Smooth muscle cell (in vitro differentiated cells): Measurements from ENCODE around the gene TLE4. TPM values are rescaled to one million over a fixed set of nuclear protein-coding genes. Genes with fewer than 3 reads are reported as not detected.
A peak's percentile ranks its signal among the peaks of the same experiment; 100 is the strongest.

ENCODE experiments used
- DNase-seq: peaks from one replicate; lab custom pipeline; 2025; ENCODE audit not compliant: unreplicated experiment; lab: John Stamatoyannopoulos, UW
- H2AFZ ChIP-seq: fragments of 200-600 bp; sonication (generic); 2 replicates; pipeline ENCODE4 v1.6.0; 2016; ENCODE audit warnings: antibody characterized with exemption, low read depth, mild to moderate bottlenecking
- H3F3A ChIP-seq: fragments of 200-600 bp; sonication (generic); 2 replicates; pipeline ENCODE4 v1.6.0; 2017; ENCODE audit warnings: antibody characterized with exemption, low read depth
- H3K27ac ChIP-seq: fragments of 200-600 bp; sonication (generic); 2 replicates; pipeline ENCODE4 v1.5.1; 2016; ENCODE audit warnings: low read depth, mild to moderate bottlenecking
- H3K27me3 ChIP-seq: fragments of 200-600 bp; sonication (generic); 2 replicates; pipeline ENCODE4 v1.6.1; 2016; ENCODE audit warnings: low read depth, mild to moderate bottlenecking
- H3K36me3 ChIP-seq: fragments of 200-600 bp; sonication (generic); 2 replicates; pipeline ENCODE4 v1.5.1; 2016; ENCODE audit warnings: low read depth
- H3K4me1 ChIP-seq: fragments of 200-600 bp; sonication (generic); 2 replicates; pipeline ENCODE4 v1.5.1; 2016; ENCODE audit warnings: low read depth
- H3K4me2 ChIP-seq: fragments of 200-600 bp; sonication (generic); 2 replicates; pipeline ENCODE4 v1.6.0; 2016; ENCODE audit warnings: mild to moderate bottlenecking
- H3K4me3 ChIP-seq: fragments of 200-600 bp; sonication (generic); 2 replicates; pipeline ENCODE4 v1.5.1; 2016; ENCODE audit warnings: mild to moderate bottlenecking
- H3K79me2 ChIP-seq: fragments of 200-600 bp; sonication (generic); 2 replicates; pipeline ENCODE4 v1.6.0; 2016; ENCODE audit warnings: low read depth, mild to moderate bottlenecking
- H3K9ac ChIP-seq: fragments of 200-600 bp; sonication (generic); 2 replicates; pipeline ENCODE4 v1.6.0; 2016; ENCODE audit warnings: low read depth
- H3K9me3 ChIP-seq: fragments of 200-600 bp; sonication (generic); replicated peaks from 2 replicates; pipeline ENCODE4 v1.5.1; 2016; ENCODE audit warnings: low read depth
- H4K20me1 ChIP-seq: fragments of 200-600 bp; sonication (generic); 2 replicates; pipeline ENCODE4 v1.6.0; 2016; ENCODE audit warnings: low read depth
- WGBS: methylation state at CpG from one replicate; pipeline ENCODE4 v1.1.7; 2016; ENCODE audit warnings: low lambda C conversion rate; 5-methylcytosine and 5-hydroxymethylcytosine counted together
- polyA plus RNA-seq: library from polyadenylated mRNA; unstranded; fragments of >200 nt; fragmentation: Nextera tagmentation; extraction: Ambion mirVana; gene quantifications from 2 replicates; pipeline ENCODE4 v1.2.1, GENCODE V29; 2016
- total RNA-seq: library from RNA; depleted of rRNA; stranded (reverse); fragments of >200 nt; gene quantifications from 2 replicates; pipeline ENCODE4 v1.2.3, GENCODE V29; 2014
- TF ChIP-seq, protein P1 (sequence below): fragments of 200-600 bp; sonication (generic); IDR thresholded peaks from 2 replicates; pipeline ENCODE4 v1.5.1; 2017; ENCODE audit warnings: borderline replicate concordance, mild to moderate bottlenecking, antibody characterized with exemption; ENCODE audit not compliant: insufficient read depth, poor library complexity, severe bottlenecking

Gene TLE4
- total and polyA plus RNA-seq, 2 experiments from 2014 or later, result 31.6 to 74.3 TPM

DNA sequence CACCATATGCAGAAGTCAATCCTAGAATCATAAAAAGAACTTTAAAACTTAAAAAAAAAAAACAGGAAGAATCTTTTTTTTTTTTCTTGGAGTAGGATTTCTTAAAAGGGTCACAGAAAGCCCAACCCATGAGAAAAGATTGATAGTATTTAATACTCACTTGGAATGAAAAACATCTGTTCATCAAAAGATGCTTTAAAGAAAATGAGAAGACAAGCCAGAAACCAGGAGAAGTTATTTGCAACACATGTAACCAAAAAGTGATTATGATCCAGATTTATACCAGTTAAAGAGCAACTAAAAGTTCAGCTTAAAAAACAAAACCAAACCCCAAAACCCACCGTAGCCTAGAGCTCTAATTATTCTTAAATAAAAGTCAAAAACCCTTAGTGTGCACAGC, 69.3 kb downstream of the TLE4 start:
- Histone ChIP-seq H3F3A (no peaks in the 10 kb centered on the region), H2AFZ (no peak overlapping the region), H3K9ac (no peak overlapping the region), H3K27ac (no peak overlapping the region), H3K4me2 (no peak overlapping the region), H3K4me3 (no peak overlapping the region), H3K36me3 (peaks cover 10% of the 10 kb centered on the region), H3K4me1 (peaks cover 20% of the 10 kb centered on the region), H3K27me3 (no peaks in the 10 kb centered on the region), H4K20me1 (peaks cover 54% of the 10 kb centered on the region), H3K9me3 (no peaks in the 10 kb centered on the region), H3K79me2 (peaks cover 31% of the 10 kb centered on the region)
- TF ChIP-seq, protein P1, sequence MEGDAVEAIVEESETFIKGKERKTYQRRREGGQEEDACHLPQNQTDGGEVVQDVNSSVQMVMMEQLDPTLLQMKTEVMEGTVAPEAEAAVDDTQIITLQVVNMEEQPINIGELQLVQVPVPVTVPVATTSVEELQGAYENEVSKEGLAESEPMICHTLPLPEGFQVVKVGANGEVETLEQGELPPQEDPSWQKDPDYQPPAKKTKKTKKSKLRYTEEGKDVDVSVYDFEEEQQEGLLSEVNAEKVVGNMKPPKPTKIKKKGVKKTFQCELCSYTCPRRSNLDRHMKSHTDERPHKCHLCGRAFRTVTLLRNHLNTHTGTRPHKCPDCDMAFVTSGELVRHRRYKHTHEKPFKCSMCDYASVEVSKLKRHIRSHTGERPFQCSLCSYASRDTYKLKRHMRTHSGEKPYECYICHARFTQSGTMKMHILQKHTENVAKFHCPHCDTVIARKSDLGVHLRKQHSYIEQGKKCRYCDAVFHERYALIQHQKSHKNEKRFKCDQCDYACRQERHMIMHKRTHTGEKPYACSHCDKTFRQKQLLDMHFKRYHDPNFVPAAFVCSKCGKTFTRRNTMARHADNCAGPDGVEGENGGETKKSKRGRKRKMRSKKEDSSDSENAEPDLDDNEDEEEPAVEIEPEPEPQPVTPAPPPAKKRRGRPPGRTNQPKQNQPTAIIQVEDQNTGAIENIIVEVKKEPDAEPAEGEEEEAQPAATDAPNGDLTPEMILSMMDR, result no peak
- WGBS, result 95% methylated on average over 1 of the region's 1 CpG
- no peak for DNase-seq

DNA sequence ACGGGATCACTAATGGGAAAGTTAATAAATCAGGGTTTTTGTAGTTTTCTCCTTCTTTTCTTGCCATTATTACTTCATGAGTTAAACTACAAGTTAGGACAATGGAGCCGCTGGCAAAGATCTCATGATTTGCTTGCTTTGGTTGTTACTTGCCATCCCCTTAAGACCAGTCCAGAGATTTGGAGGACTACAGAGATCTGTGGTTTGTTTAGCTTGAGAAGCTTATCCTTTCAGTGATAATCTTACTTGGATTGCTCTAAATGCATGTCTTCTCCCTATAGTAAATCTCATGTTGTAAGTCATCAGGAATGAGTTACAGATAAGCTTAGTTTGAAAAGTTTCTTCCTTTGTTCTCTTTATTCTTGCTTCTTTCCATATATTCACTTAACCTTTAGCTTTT, 70.9 kb downstream of the TLE4 start:
- Histone ChIP-seq H3K9me3 (no peaks in the 10 kb centered on the region), H3K79me2 (peaks cover 28% of the 10 kb centered on the region)
- 44% methylated on average over 2 of the region's 2 CpGs for WGBS

DNA sequence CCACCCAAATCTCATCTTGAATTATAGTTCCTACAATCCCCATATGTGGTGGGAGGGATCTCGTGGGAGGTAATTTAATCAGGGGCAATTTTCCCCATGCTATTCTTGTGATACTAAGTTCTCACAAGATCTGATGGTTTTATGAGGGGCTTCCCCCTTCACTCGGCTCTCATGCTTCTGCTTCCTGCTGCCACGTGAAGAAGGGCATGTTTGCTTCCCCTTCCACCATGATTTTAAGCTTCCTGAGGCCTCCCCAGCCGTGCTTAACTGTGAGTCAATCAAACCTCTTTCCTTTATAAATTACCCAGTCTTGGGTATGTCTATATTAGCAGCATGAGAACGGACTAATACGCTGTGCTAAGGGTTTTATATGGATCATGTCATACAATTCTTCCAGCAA, 72.3 kb downstream of the TLE4 start:
- H4K20me1 ChIP-seq, result peaks cover 64% of the 10 kb centered on the region
- no peak overlapping the region for H3K4me2 ChIP-seq
- H3K9ac ChIP-seq, result no peak overlapping the region
- peaks cover 10% of the 10 kb centered on the region for H3K36me3 ChIP-seq
- H2AFZ ChIP-seq, result no peak overlapping the region
- DNase-seq, result no peak
- WGBS, result 93% methylated on average over 6 of the region's 6 CpGs
- no peaks in the 10 kb centered on the region for H3K9me3 ChIP-seq
- H3K79me2 ChIP-seq, result peaks cover 29% of the 10 kb centered on the region
- no peak overlapping the region for H3K27ac ChIP-seq
- no peaks in the 10 kb centered on the region for H3F3A ChIP-seq
- TF ChIP-seq, protein P1, result no peak
- H3K4me3 ChIP-seq, result no peak overlapping the region
- peaks cover 20% of the 10 kb centered on the region for H3K4me1 ChIP-seq
- H3K27me3 ChIP-seq, result no peaks in the 10 kb centered on the region

More for the DNA sequence above, 70.9 kb downstream of the TLE4 start:
- DNase-seq, result no peak
- Histone ChIP-seq H3K27ac (peak overlapping the region; percentile 47), H4K20me1 (peaks cover 56% of the 10 kb centered on the region), H3K36me3 (peaks cover 10% of the 10 kb centered on the region), H3K4me1 (peaks cover 20% of the 10 kb centered on the region), H3K9ac (no peak overlapping the region), H3F3A (no peaks in the 10 kb centered on the region), H2AFZ (no peak overlapping the region), H3K27me3 (no peaks in the 10 kb centered on the region), H3K4me3 (no peak overlapping the region), H3K4me2 (peak overlapping the region; percentile 43)
- TF ChIP-seq, protein P1, result no peak

DNA sequence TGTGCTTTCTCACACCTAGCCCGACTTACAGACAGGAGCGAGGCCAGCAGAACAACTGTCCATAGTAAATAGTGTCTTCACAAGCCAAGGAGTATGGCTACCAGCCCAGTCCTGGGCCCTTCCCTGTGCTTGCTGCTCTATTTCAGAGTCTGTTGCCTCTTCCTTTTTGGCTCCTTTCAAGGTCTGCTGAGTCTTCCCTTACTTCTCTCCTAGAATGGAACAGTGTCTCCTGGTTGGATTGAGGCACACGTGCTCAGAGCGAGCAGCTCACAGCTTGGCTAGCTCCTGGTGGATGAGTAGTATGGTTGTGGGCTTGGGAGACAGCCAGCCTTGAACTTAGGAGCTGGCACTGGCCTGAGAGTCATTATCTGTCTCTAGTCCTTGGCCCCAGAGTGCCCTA, 72.8 kb downstream of the TLE4 start:
- 97% methylated on average over 4 of the region's 4 CpGs for WGBS
- Histone ChIP-seq H3F3A (no peaks in the 10 kb centered on the region), H3K4me1 (peaks cover 16% of the 10 kb centered on the region), H4K20me1 (peaks cover 59% of the 10 kb centered on the region), H3K79me2 (peaks cover 29% of the 10 kb centered on the region), H3K9ac (no peak overlapping the region), H2AFZ (no peak overlapping the region), H3K4me2 (no peak overlapping the region), H3K36me3 (peaks cover 10% of the 10 kb centered on the region), H3K9me3 (no peaks in the 10 kb centered on the region), H3K27me3 (no peaks in the 10 kb centered on the region), H3K27ac (no peak overlapping the region), H3K4me3 (no peak overlapping the region)
- no peak for DNase-seq
- TF ChIP-seq, protein P1, result no peak
